Endothelial cell of umbilical vein (primary cell): ENCODE results near the gene IFI27.

ENCODE experiments used
- EZH2 ChIP-seq: IDR thresholded peaks from 2 replicates; pipeline ENCODE4 v1.6.1; 2012; ENCODE audit warnings: borderline replicate concordance, low read depth, mild to moderate bottlenecking, moderate library complexity, low read length, inconsistent platforms; ENCODE audit not compliant: severe bottlenecking
- FOS ChIP-seq: IDR thresholded peaks from 2 replicates; pipeline ENCODE4 v1.6.1; 2011; ENCODE audit warnings: mild to moderate bottlenecking, low read length, moderate library complexity, borderline replicate concordance; ENCODE audit not compliant: insufficient read depth
- GATA2 ChIP-seq: IDR thresholded peaks from 2 replicates; pipeline ENCODE4 v1.7.0; 2011; ENCODE audit warnings: low read depth, mild to moderate bottlenecking, moderate library complexity, mixed read lengths, low read length; ENCODE audit not compliant: insufficient read length, insufficient read depth
- JUN ChIP-seq: IDR thresholded peaks from 2 replicates; pipeline ENCODE4 v1.6.1; 2011; ENCODE audit warnings: borderline replicate concordance, low read depth; ENCODE audit not compliant: insufficient read length, insufficient read depth
- MYC ChIP-seq: IDR thresholded peaks from one replicate; pipeline ENCODE4 v1.6.1; 2011; ENCODE audit warnings: mild to moderate bottlenecking, low read depth, low read length
- POLR2A ChIP-seq: IDR thresholded peaks from 2 replicates; pipeline ENCODE4 v1.6.1; 2012; ENCODE audit warnings: low read depth, mild to moderate bottlenecking, control low read depth, low read length
- POLR2AphosphoS5 ChIP-seq: IDR thresholded peaks from 2 replicates; pipeline ENCODE4 v1.6.1; 2012; ENCODE audit warnings: low read depth, mild to moderate bottlenecking, control low read depth, low read length, moderate library complexity; ENCODE audit not compliant: insufficient read depth
- TF ChIP-seq, protein P1 (sequence below), 2 donors: IDR thresholded peaks; 1 replicate in 1 of 2; 2 replicates in 1 of 2; pipeline ENCODE4 v1.5.1; 2011; ENCODE audit warnings: low read length in 2 of 2, mild to moderate bottlenecking in 2 of 2, moderate library complexity in 2 of 2, control low read depth in 1 of 2, inconsistent platforms in 1 of 2, low read depth in 1 of 2; ENCODE audit not compliant: insufficient read depth in 1 of 2; ENCODE audit errors: extremely low read depth in 1 of 2
- TF ChIP-seq, protein P2 (sequence below): IDR thresholded peaks from 2 replicates; pipeline ENCODE4 v1.6.1; 2011; ENCODE audit not compliant: insufficient read depth, insufficient read length

- no peak for TF ChIP-seq POLR2A
- no peak for TF ChIP-seq POLR2AphosphoS5
- TF ChIP-seq, protein P1, sequence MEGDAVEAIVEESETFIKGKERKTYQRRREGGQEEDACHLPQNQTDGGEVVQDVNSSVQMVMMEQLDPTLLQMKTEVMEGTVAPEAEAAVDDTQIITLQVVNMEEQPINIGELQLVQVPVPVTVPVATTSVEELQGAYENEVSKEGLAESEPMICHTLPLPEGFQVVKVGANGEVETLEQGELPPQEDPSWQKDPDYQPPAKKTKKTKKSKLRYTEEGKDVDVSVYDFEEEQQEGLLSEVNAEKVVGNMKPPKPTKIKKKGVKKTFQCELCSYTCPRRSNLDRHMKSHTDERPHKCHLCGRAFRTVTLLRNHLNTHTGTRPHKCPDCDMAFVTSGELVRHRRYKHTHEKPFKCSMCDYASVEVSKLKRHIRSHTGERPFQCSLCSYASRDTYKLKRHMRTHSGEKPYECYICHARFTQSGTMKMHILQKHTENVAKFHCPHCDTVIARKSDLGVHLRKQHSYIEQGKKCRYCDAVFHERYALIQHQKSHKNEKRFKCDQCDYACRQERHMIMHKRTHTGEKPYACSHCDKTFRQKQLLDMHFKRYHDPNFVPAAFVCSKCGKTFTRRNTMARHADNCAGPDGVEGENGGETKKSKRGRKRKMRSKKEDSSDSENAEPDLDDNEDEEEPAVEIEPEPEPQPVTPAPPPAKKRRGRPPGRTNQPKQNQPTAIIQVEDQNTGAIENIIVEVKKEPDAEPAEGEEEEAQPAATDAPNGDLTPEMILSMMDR (IDR thresholded peaks at IDR 0.05; ENCODE audit: extremely low read depth in 1 of 2, insufficient read depth in 1 of 2, low read depth in 1 of 2, low read length in 2 of 2): no peak
- TF ChIP-seq, protein P2, sequence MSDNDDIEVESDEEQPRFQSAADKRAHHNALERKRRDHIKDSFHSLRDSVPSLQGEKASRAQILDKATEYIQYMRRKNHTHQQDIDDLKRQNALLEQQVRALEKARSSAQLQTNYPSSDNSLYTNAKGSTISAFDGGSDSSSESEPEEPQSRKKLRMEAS: no peak
- TF ChIP-seq JUN: no peak
- TF ChIP-seq EZH2: no peak
- no peak for TF ChIP-seq GATA2
- TF ChIP-seq FOS: no peak
- no peak for TF ChIP-seq MYC
These were observed 32.3 kb downstream of the IFI27 start for GRCh38 chr14:94142836-94143235.
